Esophagus squamous epithelium (tissue), 5 donors: ENCODE measurements around the gene IFT27. TPM values are rescaled to one million over a fixed set of nuclear protein-coding genes. Genes with fewer than 3 reads are reported as not detected.

Experiments used
- DNase-seq: peaks from one replicate; lab custom pipeline; 2025; lab: John Stamatoyannopoulos, UW
- H3K27ac ChIP-seq, 4 donors: fragments of 200-600 bp; sonication (generic); one replicate each; pipeline ENCODE4 v1.5.1; 2016 to 2019; ENCODE audit warnings: mild to moderate bottlenecking in 1 of 4
- H3K27me3 ChIP-seq, 4 donors: fragments of 200-600 bp; sonication (generic); 1 replicate in 3 of 4; 2 replicates in 1 of 4; pipeline versions ENCODE4 v1.5.1 to v1.6.0; 2017 to 2021; ENCODE audit warnings: antibody characterized with exemption in 1 of 4
- H3K36me3 ChIP-seq, 3 donors: fragments of 200-600 bp; sonication (generic); one replicate each; pipeline ENCODE4 v1.5.1; 2016 to 2019
- H3K4me1 ChIP-seq, 3 donors: fragments of 200-600 bp; sonication (generic); one replicate each; pipeline ENCODE4 v1.5.1; 2017 to 2019
- H3K4me3 ChIP-seq, 4 donors: fragments of 200-600 bp; sonication (generic); 1 replicate in 3 of 4; 2 replicates in 1 of 4; pipeline ENCODE4 v1.5.1; 2016 to 2019; ENCODE audit warnings: mild to moderate bottlenecking in 2 of 4, moderate library complexity in 1 of 4
- H3K9me3 ChIP-seq, 3 donors: fragments of 200-600 bp; sonication (generic); one replicate each; pipeline ENCODE4 v1.5.1; 2016 to 2019
- CTCF ChIP-seq, 6 experiments: fragments of 450-650 bp in 4 of 6; fragments of 200-600 bp in 2 of 6; sonication (generic) in 2 of 6; IDR thresholded peaks; one replicate each; pipeline ENCODE4 v1.5.1; 2016 to 2019; ENCODE audit warnings: antibody characterized with exemption in 6 of 6, mild to moderate bottlenecking in 4 of 6, moderate library complexity in 4 of 6
- POLR2A ChIP-seq, 4 donors: fragments of 450-650 bp; IDR thresholded peaks; one replicate each; pipeline ENCODE4 v1.6.1; 2017; ENCODE audit warnings: antibody characterized with exemption in 4 of 4, mild to moderate bottlenecking in 4 of 4, moderate library complexity in 3 of 4
- WGBS, 2 donors: methylation state at CpG; one replicate each; pipeline ENCODE4 v1.1.5; 2018; 5-methylcytosine and 5-hydroxymethylcytosine counted together
- intact Hi-C: fragments of 100-400 bp; cut with DNase I; formaldehyde crosslinking; loops from one replicate; pipeline ENCODE4 v1.15.0; 2022
- total RNA-seq, 4 donors: library from RNA; depleted of rRNA; stranded (reverse); fragments of >200 nt; gene quantifications; one replicate each; pipeline ENCODE4 v1.1.0, GENCODE V29; 2016
- donor health status: DM: yes; HTN: yes; CAD: no.

The IFT27 gene
- total RNA-seq, 4 donors from 2014 or later, result 6.1 to 9.5 (median 8.1) TPM

- TF ChIP-seq POLR2A (IDR thresholded peaks at IDR 0.05) (no peak), CTCF (IDR thresholded peaks at IDR 0.05) (no peak)
- Histone ChIP-seq H3K4me1 (peaks cover 0 to 4% (median 0%) of the 10 kb centered on the region in 3 donors), H3K27ac (no peak overlapping the region), H3K36me3 (no peaks in the 10 kb centered on the region), H3K4me3 (no peak overlapping the region), H3K9me3 (no peaks in the 10 kb centered on the region), H3K27me3 (peaks cover 0 to 77% (median 0%) of the 10 kb centered on the region in 4 donors)
- intact Hi-C loops, result no loop called here
- DNase-seq, result no peak
- WGBS, 2 donors, result 76 to 81% methylated on average over 7 of the region's 7 CpGs
Measured at GRCh38 chr22:36729321-36729720, 46.6 kb downstream of the IFT27 start.

- TF ChIP-seq CTCF (IDR thresholded peaks at IDR 0.05) (no peak), POLR2A (IDR thresholded peaks at IDR 0.05) (no peak)
- 68 to 93% methylated on average over 5 of the region's 5 CpGs for WGBS, 2 donors
- no peak for DNase-seq
- Histone ChIP-seq H3K4me3 (no peak overlapping the region), H3K27me3 (peaks cover 0 to 78% (median 0%) of the 10 kb centered on the region in 4 donors), H3K9me3 (no peaks in the 10 kb centered on the region), H3K4me1 (no peaks in the 10 kb centered on the region), H3K27ac (no peak overlapping the region), H3K36me3 (no peaks in the 10 kb centered on the region)
- intact Hi-C loops, result no loop called here
Measured at GRCh38 chr22:36728505-36728904, 47.4 kb downstream of the IFT27 start.

- WGBS, 2 donors, result 71 to 73% methylated on average over 8 of the region's 8 CpGs
- no peak overlapping the region for H3K27ac ChIP-seq
- no peak for DNase-seq
- H3K9me3 ChIP-seq, result no peaks in the 10 kb centered on the region
- H3K4me3 ChIP-seq, result no peak overlapping the region
- H3K27me3 ChIP-seq, result peaks cover 0 to 80% (median 0%) of the 10 kb centered on the region in 4 donors
- TF ChIP-seq POLR2A (IDR thresholded peaks at IDR 0.05) (no peak), CTCF (IDR thresholded peaks at IDR 0.05) (no peak)
- no peaks in the 10 kb centered on the region for H3K36me3 ChIP-seq
- intact Hi-C loops, result no loop called here
- no peaks in the 10 kb centered on the region for H3K4me1 ChIP-seq
Measured at GRCh38 chr22:36727927-36728488, 47.9 kb downstream of the IFT27 start.

- no peak overlapping the region for H3K4me3 ChIP-seq
- WGBS, 2 donors, result 75 to 84% methylated on average over 5 to 7 of the region's 7 CpGs
- DNase-seq, result no peak
- intact Hi-C loops, result no loop called here
- H3K36me3 ChIP-seq, result no peaks in the 10 kb centered on the region
- H3K4me1 ChIP-seq, result no peaks in the 10 kb centered on the region
- no peak for TF ChIP-seq CTCF (IDR thresholded peaks at IDR 0.05)
- no peak for TF ChIP-seq POLR2A (IDR thresholded peaks at IDR 0.05)
- H3K9me3 ChIP-seq, result no peaks in the 10 kb centered on the region
- H3K27me3 ChIP-seq, result peaks cover 0 to 82% (median 0%) of the 10 kb centered on the region in 4 donors
- no peak overlapping the region for H3K27ac ChIP-seq
Measured at GRCh38 chr22:36727110-36727509, 48.8 kb downstream of the IFT27 start.

- Histone ChIP-seq H3K4me3 (no peak overlapping the region), H3K36me3 (no peaks in the 10 kb centered on the region), H3K27ac (no peak overlapping the region), H3K9me3 (no peaks in the 10 kb centered on the region), H3K27me3 (peaks cover 0 to 83% (median 0%) of the 10 kb centered on the region in 4 donors), H3K4me1 (no peaks in the 10 kb centered on the region)
- intact Hi-C loops, result no loop called here
- TF ChIP-seq POLR2A (IDR thresholded peaks at IDR 0.05), result no peak
- TF ChIP-seq CTCF (IDR thresholded peaks at IDR 0.05), result no peak
- no peak for DNase-seq
- 70 to 80% methylated on average over 8 to 9 of the region's 9 CpGs for WGBS, 2 donors
Measured at GRCh38 chr22:36726007-36726380, 49.9 kb downstream of the IFT27 start.
